Activated naive CD8-positive, alpha-beta T cell treated with anti-CD3 and anti-CD28 coated beads, Interleukin-2, amount 10 ng/mL, durations not matched to agents 7 days and 5 days (primary cell): Measurements from ENCODE around the gene FREM2. TPM values are rescaled to one million over a fixed set of nuclear protein-coding genes. Genes with fewer than 3 reads are reported as not detected.

Experiments
- ATAC-seq: fragments of 150-1000 bp; cut with Tn5 transposase; one replicate; pipeline ENCODE4 v1.10.0; 2021; ENCODE audit warnings: low read depth, moderate library complexity
- POLR2A ChIA-PET: fragments of 350-600 bp; sonication (Branson Sonifier 250); formaldehyde crosslinking; loops from one replicate; lab custom pipeline; 2021; ENCODE audit warnings: antibody characterized with exemption; lab: Charles Lee
- DNase-seq: peaks from one replicate; pipeline ENCODE4 v3.0.0; 2021
- H3K27ac Mint-ChIP-seq: one replicate; pipeline ENCODE4 v1.8.0; 2022; ENCODE audit warnings: mild to moderate bottlenecking, mixed read lengths
- H3K27me3 Mint-ChIP-seq: one replicate; pipeline ENCODE4 v1.8.0; 2022; ENCODE audit warnings: mild to moderate bottlenecking, moderate library complexity, mixed read lengths
- H3K36me3 Mint-ChIP-seq: one replicate; pipeline ENCODE4 v1.8.0; 2021; ENCODE audit warnings: mild to moderate bottlenecking, mixed read lengths
- H3K4me1 Mint-ChIP-seq: one replicate; pipeline ENCODE4 v1.8.0; 2021; ENCODE audit warnings: mixed read lengths
- H3K4me3 Mint-ChIP-seq: one replicate; pipeline ENCODE4 v1.8.0; 2022; ENCODE audit warnings: mild to moderate bottlenecking, moderate library complexity, mixed read lengths
- H3K9me3 Mint-ChIP-seq: one replicate; pipeline ENCODE4 v1.8.0; 2021; ENCODE audit warnings: mixed read lengths
- total RNA-seq, 2 experiments: library from RNA; stranded (reverse); gene quantifications; one replicate each; pipeline ENCODE4 v1.2.3, GENCODE V29; 2021

The FREM2 gene
- total RNA-seq, 2 experiments from 2014 or later = not detected

DNA sequence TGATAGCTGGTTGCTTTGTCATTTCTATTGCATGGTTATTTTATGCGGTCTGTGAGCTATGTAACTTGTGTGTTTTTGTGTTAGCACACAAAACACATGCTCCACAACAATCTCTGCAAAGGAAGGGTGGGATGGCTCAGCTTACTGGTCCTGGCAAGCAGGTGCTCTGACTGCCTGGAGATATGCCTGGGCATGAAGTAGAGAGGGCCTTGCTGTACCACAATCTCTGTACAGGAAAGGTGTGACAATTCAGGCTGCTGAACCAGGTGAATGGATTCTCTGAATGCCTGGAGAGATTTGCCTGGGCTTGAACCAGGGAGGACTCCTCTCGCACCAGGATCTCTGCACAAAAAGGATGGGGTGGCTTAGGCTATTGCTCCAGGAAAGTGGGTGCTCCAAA, 234.2 kb downstream of the FREM2 start:
- Mint-ChIP-seq H3K27ac (no peak overlapping the region), H3K9me3 (no peaks in the 10 kb centered on the region), H3K27me3 (peaks cover 7% of the 10 kb centered on the region), H3K4me1 (no peaks in the 10 kb centered on the region), H3K4me3 (no peak overlapping the region), H3K36me3 (no peaks in the 10 kb centered on the region)
- DNase-seq (no peak), ATAC-seq (no peak)
- POLR2A ChIA-PET = interaction anchor here (0.6 kb wide), 1 partner anchor 99 kb away, joined by 3 read pairs; no protein-coding TSS in a partner anchor

DNA sequence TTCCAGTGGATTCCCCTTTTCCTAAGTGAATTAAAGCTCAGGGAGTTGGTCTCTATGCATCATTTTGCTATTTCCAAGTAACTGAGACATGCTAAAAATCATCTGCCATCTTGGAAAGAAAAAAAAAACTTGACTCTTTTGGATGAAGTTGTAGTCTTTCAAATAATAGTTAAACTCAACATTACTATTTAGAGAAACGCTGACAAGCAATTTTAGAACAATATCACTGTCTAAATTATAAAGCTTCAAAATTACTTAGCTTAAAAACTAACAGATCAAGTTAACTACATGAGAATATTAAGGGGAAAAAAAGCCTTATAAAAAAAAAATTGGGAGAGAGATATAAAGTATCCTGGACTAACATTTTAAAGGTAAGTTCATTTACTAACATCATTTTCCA, 235.3 kb downstream of the FREM2 start:
- Mint-ChIP-seq H3K4me1 (no peaks in the 10 kb centered on the region), H3K27me3 (peaks cover 7% of the 10 kb centered on the region), H3K36me3 (no peaks in the 10 kb centered on the region), H3K4me3 (no peak overlapping the region), H3K9me3 (no peaks in the 10 kb centered on the region), H3K27ac (no peak overlapping the region)
- DNase-seq (no peak), ATAC-seq (no peak)
- POLR2A ChIA-PET = no interaction called here

DNA sequence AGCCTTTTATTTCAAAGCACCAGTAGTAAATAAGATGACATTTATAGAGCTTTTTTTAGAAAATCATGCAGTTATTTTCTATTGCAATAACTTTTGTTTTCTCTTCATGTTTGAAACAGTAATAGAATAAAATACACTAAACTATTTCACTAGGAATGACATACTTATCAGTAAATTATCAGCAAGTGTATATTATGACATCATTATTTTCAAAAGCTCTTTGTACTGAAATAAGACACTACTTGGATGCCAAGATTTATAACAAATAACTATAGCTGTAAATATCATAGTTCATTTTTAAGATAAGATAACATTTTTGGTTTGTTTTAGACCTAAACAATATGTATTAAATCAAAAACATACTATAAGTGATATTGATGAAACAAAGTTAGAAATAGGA, 246.9 kb downstream of the FREM2 start:
- ATAC-seq (no peak), DNase-seq (no peak)
- Mint-ChIP-seq H3K27me3 (peaks cover 13% of the 10 kb centered on the region), H3K27ac (no peak overlapping the region), H3K36me3 (no peaks in the 10 kb centered on the region), H3K9me3 (no peaks in the 10 kb centered on the region), H3K4me1 (no peaks in the 10 kb centered on the region), H3K4me3 (no peak overlapping the region)
- POLR2A ChIA-PET = no interaction called here
